ENCODE data around the gene CMSS1.

The CMSS1 gene

GRCh38 chr3:100041328-100041749, 223.7 kb downstream of the CMSS1 start:
- no peak overlapping the region for H3K4me2 ChIP-seq (ENCODE audit: low read depth, low read length)
- no peak for DNase-seq
- H4K20me1 ChIP-seq (ENCODE audit: insufficient read depth, low read length) = no peaks in the 10 kb centered on the region
- no peaks in the 10 kb centered on the region for H3K9me2 ChIP-seq (replicated peaks; ENCODE audit: insufficient read depth, low read length)
- H3K4me3 ChIP-seq (ENCODE audit: low read length) = no peak overlapping the region
- no peaks in the 10 kb centered on the region for H3K36me3 ChIP-seq (replicated peaks; ENCODE audit: insufficient read depth, low read length)
- no peak overlapping the region for H3K27ac ChIP-seq (ENCODE audit: low read length)
- no peak overlapping the region for H2AFZ ChIP-seq (ENCODE audit: low read length)
- no peaks in the 10 kb centered on the region for H3K27me3 ChIP-seq (replicated peaks; ENCODE audit: insufficient read depth, low read length)
- TF ChIP-seq EZH2 (optimal IDR thresholded peaks at IDR 0.05; ENCODE audit: low read depth, low read length) (no peak), CTCF (IDR thresholded peaks at IDR 0.05; ENCODE audit: low read length) (no peak), EZH2phosphoT487 (IDR thresholded peaks at IDR 0.05; ENCODE audit: low read length) (no peak)
- no peak overlapping the region for H3K9ac ChIP-seq (ENCODE audit: low read length)
- no peaks in the 10 kb centered on the region; the same call in 1 of the 2 replicates for H3F3A ChIP-seq (ENCODE audit: insufficient read depth, low read length)
- no peaks in the 10 kb centered on the region for H3K79me2 ChIP-seq (ENCODE audit: low read length)
- no peaks in the 10 kb centered on the region for H3K9me3 ChIP-seq (replicated peaks; ENCODE audit: insufficient read depth, low read length)
- peaks cover 14% of the 10 kb centered on the region for H3K4me1 ChIP-seq (ENCODE audit: low read length)

GRCh38 chr3:100042166-100042981, 224.7 kb downstream of the CMSS1 start:
- peaks cover 7% of the 10 kb centered on the region; the same call in 1 of the 2 replicates for H3F3A ChIP-seq (ENCODE audit: insufficient read depth, low read length)
- H3K4me1 ChIP-seq (ENCODE audit: low read length) = peaks cover 23% of the 10 kb centered on the region
- H2AFZ ChIP-seq (ENCODE audit: low read length) = no peak overlapping the region
- no peaks in the 10 kb centered on the region for H3K27me3 ChIP-seq (replicated peaks; ENCODE audit: insufficient read depth, low read length)
- no peaks in the 10 kb centered on the region for H3K79me2 ChIP-seq (ENCODE audit: low read length)
- no peak for DNase-seq
- no peaks in the 10 kb centered on the region for H3K36me3 ChIP-seq (replicated peaks; ENCODE audit: insufficient read depth, low read length)
- no peak overlapping the region for H3K4me2 ChIP-seq (ENCODE audit: low read depth, low read length)
- no peaks in the 10 kb centered on the region for H3K9me3 ChIP-seq (replicated peaks; ENCODE audit: insufficient read depth, low read length)
- no peak overlapping the region for H3K27ac ChIP-seq (ENCODE audit: low read length)
- no peak overlapping the region for H3K9ac ChIP-seq (ENCODE audit: low read length)
- TF ChIP-seq CTCF (IDR thresholded peaks at IDR 0.05; ENCODE audit: low read length) = no peak
- TF ChIP-seq EZH2phosphoT487 (IDR thresholded peaks at IDR 0.05; ENCODE audit: low read length) = no peak
- no peak for TF ChIP-seq EZH2 (optimal IDR thresholded peaks at IDR 0.05; ENCODE audit: low read depth, low read length)
- H3K9me2 ChIP-seq (replicated peaks; ENCODE audit: insufficient read depth, low read length) = no peaks in the 10 kb centered on the region
- H3K4me3 ChIP-seq (ENCODE audit: low read length) = no peak overlapping the region
- H4K20me1 ChIP-seq (ENCODE audit: insufficient read depth, low read length) = no peaks in the 10 kb centered on the region

- no peaks in the 10 kb centered on the region for H3K27me3 ChIP-seq (replicated peaks; ENCODE audit: insufficient read depth, low read length)
- no peak overlapping the region for H3K27ac ChIP-seq (ENCODE audit: low read length)
- H3K4me1 ChIP-seq (ENCODE audit: low read length) = peaks cover 32% of the 10 kb centered on the region
- no peaks in the 10 kb centered on the region for H3K9me3 ChIP-seq (replicated peaks; ENCODE audit: insufficient read depth, low read length)
- no peaks in the 10 kb centered on the region for H3K36me3 ChIP-seq (replicated peaks; ENCODE audit: insufficient read depth, low read length)
- no peak for DNase-seq
- H3F3A ChIP-seq (ENCODE audit: insufficient read depth, low read length) = peaks cover 12% of the 10 kb centered on the region; the same call in 1 of the 2 replicates
- H3K79me2 ChIP-seq (ENCODE audit: low read length) = no peaks in the 10 kb centered on the region
- no peaks in the 10 kb centered on the region for H3K9me2 ChIP-seq (replicated peaks; ENCODE audit: insufficient read depth, low read length)
- H3K9ac ChIP-seq (ENCODE audit: low read length) = no peak overlapping the region
- H4K20me1 ChIP-seq (ENCODE audit: insufficient read depth, low read length) = no peaks in the 10 kb centered on the region
- H3K4me3 ChIP-seq (ENCODE audit: low read length) = no peak overlapping the region
- H3K4me2 ChIP-seq (ENCODE audit: low read depth, low read length) = no peak overlapping the region
- H2AFZ ChIP-seq (ENCODE audit: low read length) = no peak overlapping the region
- no peak for TF ChIP-seq CTCF (IDR thresholded peaks at IDR 0.05; ENCODE audit: low read length)
- TF ChIP-seq EZH2 (optimal IDR thresholded peaks at IDR 0.05; ENCODE audit: low read depth, low read length) = no peak
These were observed 225.6 kb downstream of the CMSS1 start for GRCh38 chr3:100043271-100043670.

All from MM.1S (cell line).